Urothelium cell line (cell line): ENCODE measurements around the gene SLC29A2.
"Not testable (repeated sequence)": the region's sequence is repeated elsewhere in the genome, so short reads cannot be mapped to it uniquely, and the experiment has no call there.

Source experiments
- DNase-seq: peaks from one replicate; pipeline ENCODE4 v3.0.0; 2011; ENCODE audit warnings: low spot score, mixed read lengths
- FAIRE-seq: peaks from 2 replicates; lab custom pipeline; 2011; peaks lifted over from hg19 to GRCh38; lab: Jason Lieb, UNC

The SLC29A2 gene

GRCh38 chr11:66386171-66387069, 14.9 kb upstream of the SLC29A2 start:
- FAIRE-seq (no peak), DNase-seq (peak; percentile 71)

GRCh38 chr11:66384316-66384715, 12.8 kb upstream of the SLC29A2 start:
- FAIRE-seq, DNase-seq: not testable (repeated sequence)

GRCh38 chr11:66380264-66380663, 8.7 kb upstream of the SLC29A2 start:
- FAIRE-seq: peak; percentile 68
- DNase-seq: not testable (repeated sequence)

GRCh38 chr11:66373690-66374287, 2.2 kb upstream of the SLC29A2 start:
- FAIRE-seq, DNase-seq: not testable (repeated sequence)

GRCh38 chr11:66373265-66373664, 1.7 kb upstream of the SLC29A2 start:
- no peak for FAIRE-seq
- DNase-seq: no peak

GRCh38 chr11:66369073-66369894, 2.3 kb downstream of the SLC29A2 start:
- FAIRE-seq (no peak), DNase-seq (no peak)

GRCh38 chr11:66368484-66368883, 3.1 kb downstream of the SLC29A2 start:
- DNase-seq: no peak
- FAIRE-seq: no peak

GRCh38 chr11:66367561-66368312, 3.8 kb downstream of the SLC29A2 start:
- DNase-seq (no peak), FAIRE-seq (no peak)

- DNase-seq (no peak), FAIRE-seq (no peak)
Measured at GRCh38 chr11:66366844-66367477, 4.6 kb downstream of the SLC29A2 start.

GRCh38 chr11:66365711-66366619, 5.6 kb downstream of the SLC29A2 start:
- DNase-seq (no peak), FAIRE-seq (no peak)

- no peak for DNase-seq
- no peak for FAIRE-seq
Measured at GRCh38 chr11:66365166-66365565, 6.4 kb downstream of the SLC29A2 start.

- FAIRE-seq (no peak), DNase-seq (peak; percentile 74)
Measured at GRCh38 chr11:66363805-66364535, 7.6 kb downstream of the SLC29A2 start.

GRCh38 chr11:66363187-66363601, 8.4 kb downstream of the SLC29A2 start:
- FAIRE-seq: no peak

GRCh38 chr11:66362481-66363147, 8.9 kb downstream of the SLC29A2 start:
- FAIRE-seq: no peak
- DNase-seq: no peak

More at GRCh38 chr11:66363187-66363601, 8.4 kb downstream of the SLC29A2 start:
- peak; percentile 0 for DNase-seq

- FAIRE-seq (no peak), DNase-seq (peak; percentile 2)
Measured at GRCh38 chr11:66361502-66361941, 10.0 kb downstream of the SLC29A2 start.

GRCh38 chr11:66360406-66361073, 11.0 kb downstream of the SLC29A2 start:
- FAIRE-seq: no peak
- peak; percentile 2 for DNase-seq

- DNase-seq (peak; percentile 11), FAIRE-seq (no peak)
Measured at GRCh38 chr11:66359662-66360087, 11.9 kb downstream of the SLC29A2 start.
